ENCODE data around the gene RMDN2.
"Not testable (repeated sequence)": the region's sequence is repeated elsewhere in the genome, so short reads cannot be mapped to it uniquely, and the experiment has no call there.

Gene RMDN2

GRCh38 chr2:37937568-37937967, 12.5 kb downstream of the RMDN2 start:
- not testable (repeated sequence) for H3K27me3 ChIP-seq (ENCODE audit: control insufficient read depth, insufficient read depth, low read length); H3K9ac ChIP-seq (ENCODE audit: low read depth, low read length); H3K36me3 ChIP-seq (ENCODE audit: insufficient read depth, low read length); H3K4me2 ChIP-seq (ENCODE audit: low read length); H3K4me1 ChIP-seq (ENCODE audit: control insufficient read depth, insufficient read depth, low read length); H3K9me3 ChIP-seq (replicated peaks; ENCODE audit: low read length); H3K4me3 ChIP-seq (ENCODE audit: low read length)

DNA sequence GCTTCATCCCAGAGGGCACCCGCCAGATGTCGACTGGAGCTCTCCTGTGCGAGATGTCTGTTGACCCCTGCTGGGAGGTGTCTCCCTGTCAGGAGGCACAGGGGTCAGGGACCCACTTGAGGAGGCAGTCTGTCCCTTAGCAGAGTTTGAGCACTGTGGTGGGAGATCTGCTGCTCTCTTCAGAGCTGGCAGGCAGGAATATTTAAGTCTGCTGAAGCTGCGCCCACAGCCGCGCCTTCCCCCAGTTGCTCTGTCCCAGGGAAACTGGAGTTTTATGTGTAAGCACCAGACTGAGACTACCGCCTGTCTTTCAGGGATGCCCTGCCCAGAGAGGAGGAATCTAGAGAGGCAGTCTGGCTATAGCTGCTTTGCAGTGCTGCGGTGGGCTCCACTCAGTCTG, 16.2 kb downstream of the RMDN2 start:
- not testable (repeated sequence) for H3K9me3 ChIP-seq (replicated peaks; ENCODE audit: low read length); H3K27me3 ChIP-seq (ENCODE audit: control insufficient read depth, insufficient read depth, low read length); H3K4me3 ChIP-seq (ENCODE audit: low read length); H3K36me3 ChIP-seq (ENCODE audit: insufficient read depth, low read length); H3K4me1 ChIP-seq (ENCODE audit: control insufficient read depth, insufficient read depth, low read length); H3K9ac ChIP-seq (ENCODE audit: low read depth, low read length); H3K4me2 ChIP-seq (ENCODE audit: low read length)

DNA sequence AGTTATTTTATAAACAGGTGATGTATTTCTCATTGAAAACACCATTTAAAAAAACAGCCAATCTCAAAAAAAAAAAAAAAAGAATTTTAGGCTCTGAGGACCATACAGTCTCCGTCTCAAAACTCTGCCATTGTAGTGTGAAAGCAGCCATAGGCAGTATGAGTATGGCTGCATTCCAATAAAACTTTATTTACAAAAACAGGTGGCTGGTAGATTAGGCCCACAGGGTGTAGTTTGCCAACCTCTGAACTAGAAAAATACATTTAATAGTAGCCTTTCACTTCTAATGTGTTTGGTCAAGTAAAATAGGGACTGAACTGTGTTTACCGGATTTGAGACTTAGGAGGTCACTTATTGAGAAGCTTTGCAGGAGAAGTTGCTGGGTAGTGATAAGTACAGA, 19.2 kb downstream of the RMDN2 start:
- Histone ChIP-seq H3K36me3 (ENCODE audit: insufficient read depth, low read length) (no peaks in the 10 kb centered on the region), H3K9me3 (replicated peaks; ENCODE audit: low read length) (no peaks in the 10 kb centered on the region), H3K4me2 (ENCODE audit: low read length) (no peak overlapping the region), H3K4me3 (ENCODE audit: low read length) (no peak overlapping the region), H3K27me3 (ENCODE audit: control insufficient read depth, insufficient read depth, low read length) (no peaks in the 10 kb centered on the region), H3K9ac (ENCODE audit: low read depth, low read length) (no peak overlapping the region), H3K4me1 (ENCODE audit: control insufficient read depth, insufficient read depth, low read length) (no peaks in the 10 kb centered on the region)

DNA sequence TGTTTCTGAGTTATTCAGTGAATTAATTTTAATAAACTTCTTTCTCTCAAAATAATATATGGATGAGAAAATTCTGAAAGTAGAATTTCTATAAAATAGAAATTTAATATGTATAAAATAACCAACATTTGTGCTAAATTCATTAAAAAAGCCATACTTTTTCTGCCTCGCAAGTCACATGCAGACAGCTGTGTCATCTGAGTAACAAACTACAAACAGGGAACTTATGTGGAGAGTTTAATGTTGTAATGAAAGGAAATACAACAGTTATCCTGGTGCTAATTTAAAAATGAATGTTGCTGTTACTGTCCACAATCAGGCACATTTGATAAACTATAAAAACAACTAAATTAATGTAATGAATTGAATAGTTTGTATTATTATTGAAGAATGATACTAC, 22.2 kb downstream of the RMDN2 start:
- Histone ChIP-seq H3K4me1 (ENCODE audit: control insufficient read depth, insufficient read depth, low read length) (no peaks in the 10 kb centered on the region), H3K9me3 (replicated peaks; ENCODE audit: low read length) (no peaks in the 10 kb centered on the region), H3K4me3 (ENCODE audit: low read length) (no peak overlapping the region), H3K27me3 (ENCODE audit: control insufficient read depth, insufficient read depth, low read length) (no peaks in the 10 kb centered on the region), H3K36me3 (ENCODE audit: insufficient read depth, low read length) (no peaks in the 10 kb centered on the region), H3K9ac (ENCODE audit: low read depth, low read length) (no peak overlapping the region), H3K4me2 (ENCODE audit: low read length) (no peak overlapping the region)

DNA sequence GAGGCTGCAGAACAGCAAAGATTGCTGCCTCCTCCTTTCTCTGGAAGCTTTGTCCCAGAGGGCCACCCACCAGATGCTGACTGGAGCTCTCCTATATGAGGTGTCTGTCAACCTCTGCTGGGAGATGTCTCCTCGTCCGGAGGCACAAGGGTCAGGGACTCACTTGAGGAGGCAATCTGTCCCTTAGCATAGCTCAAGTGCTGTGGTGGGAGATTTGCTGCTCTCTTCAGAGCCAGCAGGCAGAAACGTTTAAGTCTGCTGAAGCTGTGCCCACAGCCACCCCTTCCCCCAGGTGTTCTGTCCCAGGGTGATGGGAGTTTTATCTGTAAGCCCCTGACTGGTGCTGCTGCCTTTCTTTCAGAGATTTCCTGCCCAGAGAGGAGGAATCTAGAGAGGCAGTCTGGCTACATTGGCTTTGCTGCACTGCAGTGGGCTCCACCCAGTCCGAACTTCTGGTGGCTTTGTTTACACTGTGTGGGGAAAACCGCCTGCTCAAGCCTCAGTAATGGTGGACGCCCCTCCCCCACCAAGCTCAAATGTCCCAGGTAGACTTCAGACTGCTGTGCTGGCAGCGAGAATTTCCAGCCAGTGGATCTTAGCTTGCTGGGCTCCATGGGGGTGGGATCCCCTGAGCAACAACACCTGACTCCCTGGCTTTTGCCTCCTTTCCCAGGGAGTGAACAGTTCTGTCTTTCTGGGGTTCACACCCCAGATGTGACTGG, 37.1 kb downstream of the RMDN2 start:
- not testable (repeated sequence) for H3K9me3 ChIP-seq (replicated peaks; ENCODE audit: low read length); H3K27me3 ChIP-seq (ENCODE audit: control insufficient read depth, insufficient read depth, low read length); H3K9ac ChIP-seq (ENCODE audit: low read depth, low read length); H3K36me3 ChIP-seq (ENCODE audit: insufficient read depth, low read length); H3K4me3 ChIP-seq (ENCODE audit: low read length); H3K4me2 ChIP-seq (ENCODE audit: low read length); H3K4me1 ChIP-seq (ENCODE audit: control insufficient read depth, insufficient read depth, low read length)

GRCh38 chr2:37962740-37963121, 37.6 kb downstream of the RMDN2 start:
- H3K27me3 ChIP-seq (ENCODE audit: control insufficient read depth, insufficient read depth, low read length); H3K9ac ChIP-seq (ENCODE audit: low read depth, low read length); H3K4me3 ChIP-seq (ENCODE audit: low read length): not testable (repeated sequence)

DNA sequence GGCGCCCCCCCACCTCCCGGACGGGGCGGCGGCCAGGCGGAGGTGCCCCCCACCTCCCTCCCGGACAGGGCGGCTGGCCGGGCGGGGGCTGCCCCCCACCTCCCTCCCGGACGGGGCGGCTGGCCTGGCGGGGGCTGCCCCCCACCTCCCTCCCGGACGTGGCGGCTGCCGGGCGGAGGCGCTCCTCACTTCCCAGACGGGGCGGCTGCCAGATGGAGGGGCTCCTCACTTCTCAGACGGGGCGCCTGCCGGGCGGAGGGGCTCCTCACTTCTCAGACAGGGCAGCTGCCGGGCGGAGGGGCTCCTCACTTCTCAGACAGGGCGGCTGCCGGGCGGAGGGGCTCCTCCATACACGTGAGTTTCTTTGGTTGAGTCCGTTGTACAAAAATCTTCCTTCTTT, 38.8 kb downstream of the RMDN2 start:
- not testable (repeated sequence) for H3K36me3 ChIP-seq (ENCODE audit: insufficient read depth, low read length); H3K4me1 ChIP-seq (ENCODE audit: control insufficient read depth, insufficient read depth, low read length); H3K4me3 ChIP-seq (ENCODE audit: low read length); H3K9ac ChIP-seq (ENCODE audit: low read depth, low read length); H3K9me3 ChIP-seq (replicated peaks; ENCODE audit: low read length); H3K4me2 ChIP-seq (ENCODE audit: low read length); H3K27me3 ChIP-seq (ENCODE audit: control insufficient read depth, insufficient read depth, low read length)

More at GRCh38 chr2:37962740-37963121, 37.6 kb downstream of the RMDN2 start:
- not testable (repeated sequence) for H3K4me2 ChIP-seq (ENCODE audit: low read length); H3K9me3 ChIP-seq (replicated peaks; ENCODE audit: low read length); H3K36me3 ChIP-seq (ENCODE audit: insufficient read depth, low read length); H3K4me1 ChIP-seq (ENCODE audit: control insufficient read depth, insufficient read depth, low read length)

DNA sequence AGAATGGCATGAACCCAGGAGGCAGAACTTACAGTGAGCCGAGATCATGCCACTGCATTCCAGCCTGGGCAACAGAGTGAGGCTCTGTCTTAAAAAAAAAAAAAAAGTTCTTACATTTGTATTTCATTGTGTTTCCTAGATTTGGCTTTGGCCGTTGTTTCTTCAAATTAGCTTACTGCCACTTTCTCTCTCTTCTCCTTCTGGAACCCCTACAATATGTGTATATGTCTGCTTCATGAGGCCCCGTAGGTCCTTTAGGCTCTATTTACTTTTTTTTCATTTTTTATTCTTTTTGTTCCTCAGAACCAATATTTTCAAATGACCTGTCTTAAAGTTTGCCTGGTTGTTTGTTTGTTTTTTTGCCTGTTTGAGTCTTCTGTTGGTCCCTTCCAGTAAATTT, 41.2 kb downstream of the RMDN2 start:
- no peak overlapping the region for H3K9ac ChIP-seq (ENCODE audit: low read depth, low read length)
- no peak overlapping the region for H3K4me2 ChIP-seq (ENCODE audit: low read length)
- H3K36me3 ChIP-seq (ENCODE audit: insufficient read depth, low read length) = no peaks in the 10 kb centered on the region
- no peaks in the 10 kb centered on the region for H3K27me3 ChIP-seq (ENCODE audit: control insufficient read depth, insufficient read depth, low read length)
- H3K9me3 ChIP-seq (replicated peaks; ENCODE audit: low read length) = no peaks in the 10 kb centered on the region
- no peaks in the 10 kb centered on the region for H3K4me1 ChIP-seq (ENCODE audit: control insufficient read depth, insufficient read depth, low read length)
- no peak overlapping the region for H3K4me3 ChIP-seq (ENCODE audit: low read length)

GRCh38 chr2:37969731-37970130, 44.6 kb downstream of the RMDN2 start:
- H3K27me3 ChIP-seq (ENCODE audit: control insufficient read depth, insufficient read depth, low read length) = peaks cover 3% of the 10 kb centered on the region
- H3K4me1 ChIP-seq (ENCODE audit: control insufficient read depth, insufficient read depth, low read length) = no peaks in the 10 kb centered on the region
- H3K36me3 ChIP-seq (ENCODE audit: insufficient read depth, low read length) = no peaks in the 10 kb centered on the region
- no peak overlapping the region for H3K4me2 ChIP-seq (ENCODE audit: low read length)
- no peak overlapping the region for H3K9ac ChIP-seq (ENCODE audit: low read depth, low read length)
- H3K9me3 ChIP-seq (replicated peaks; ENCODE audit: low read length) = no peaks in the 10 kb centered on the region
- H3K4me3 ChIP-seq (ENCODE audit: low read length) = no peak overlapping the region

- Histone ChIP-seq H3K4me1 (ENCODE audit: control insufficient read depth, insufficient read depth, low read length) (no peaks in the 10 kb centered on the region), H3K4me3 (ENCODE audit: low read length) (no peak overlapping the region), H3K9ac (ENCODE audit: low read depth, low read length) (no peak overlapping the region), H3K36me3 (ENCODE audit: insufficient read depth, low read length) (no peaks in the 10 kb centered on the region), H3K9me3 (replicated peaks; ENCODE audit: low read length) (no peaks in the 10 kb centered on the region), H3K27me3 (ENCODE audit: control insufficient read depth, insufficient read depth, low read length) (peaks cover 3% of the 10 kb centered on the region), H3K4me2 (ENCODE audit: low read length) (no peak overlapping the region)
These were observed 46.9 kb downstream of the RMDN2 start for GRCh38 chr2:37971971-37972370.

GRCh38 chr2:37973615-37974353, 48.7 kb downstream of the RMDN2 start:
- no peak overlapping the region for H3K4me2 ChIP-seq (ENCODE audit: low read length)
- no peaks in the 10 kb centered on the region for H3K9me3 ChIP-seq (replicated peaks; ENCODE audit: low read length)
- no peaks in the 10 kb centered on the region for H3K36me3 ChIP-seq (ENCODE audit: insufficient read depth, low read length)
- H3K9ac ChIP-seq (ENCODE audit: low read depth, low read length) = no peak overlapping the region
- no peak overlapping the region for H3K4me3 ChIP-seq (ENCODE audit: low read length)
- H3K27me3 ChIP-seq (ENCODE audit: control insufficient read depth, insufficient read depth, low read length) = peaks cover 3% of the 10 kb centered on the region
- H3K4me1 ChIP-seq (ENCODE audit: control insufficient read depth, insufficient read depth, low read length) = no peaks in the 10 kb centered on the region

- no peak overlapping the region for H3K4me3 ChIP-seq (ENCODE audit: low read length)
- H3K27me3 ChIP-seq (ENCODE audit: control insufficient read depth, insufficient read depth, low read length) = peaks cover 3% of the 10 kb centered on the region
- H3K4me1 ChIP-seq (ENCODE audit: control insufficient read depth, insufficient read depth, low read length) = no peaks in the 10 kb centered on the region
- H3K4me2 ChIP-seq (ENCODE audit: low read length) = no peak overlapping the region
- H3K9me3 ChIP-seq (replicated peaks; ENCODE audit: low read length) = no peaks in the 10 kb centered on the region
- H3K9ac ChIP-seq (ENCODE audit: low read depth, low read length) = no peak overlapping the region
- no peaks in the 10 kb centered on the region for H3K36me3 ChIP-seq (ENCODE audit: insufficient read depth, low read length)
These were observed 50.7 kb downstream of the RMDN2 start for GRCh38 chr2:37975808-37976207.

Data from skeletal muscle satellite cell (primary cell).